Fibroblast of peridontal ligament (primary cell): ENCODE measurements around the gene PIBF1.
"Not testable (repeated sequence)": the region's sequence is repeated elsewhere in the genome, so short reads cannot be mapped to it uniquely, and the experiment has no call there.

Experiments used
- DNase-seq: peaks from one replicate; pipeline ENCODE4 v3.0.0-alpha.2; 2010; ENCODE audit errors: extremely low read depth

Gene PIBF1

DNA sequence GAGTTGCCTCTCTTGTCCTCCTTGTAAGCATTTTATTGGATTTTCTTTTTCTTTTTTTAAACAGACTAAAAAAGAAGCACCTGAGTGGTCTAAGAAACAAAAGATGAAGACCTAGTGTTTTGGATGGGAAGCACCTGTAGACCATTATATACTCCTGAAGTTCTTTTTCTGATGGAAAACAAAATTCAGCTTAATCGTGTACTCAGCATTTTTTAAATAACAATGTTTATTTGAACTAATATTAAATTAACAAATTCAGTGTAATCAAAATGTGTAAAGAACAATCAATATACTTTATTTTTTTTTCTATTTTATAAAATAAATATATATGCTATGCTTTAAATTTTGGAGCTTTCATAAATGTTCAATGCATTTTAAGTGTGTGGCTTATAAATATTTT lies 233.9 kb downstream of the PIBF1 start:
- no peak for DNase-seq

DNA sequence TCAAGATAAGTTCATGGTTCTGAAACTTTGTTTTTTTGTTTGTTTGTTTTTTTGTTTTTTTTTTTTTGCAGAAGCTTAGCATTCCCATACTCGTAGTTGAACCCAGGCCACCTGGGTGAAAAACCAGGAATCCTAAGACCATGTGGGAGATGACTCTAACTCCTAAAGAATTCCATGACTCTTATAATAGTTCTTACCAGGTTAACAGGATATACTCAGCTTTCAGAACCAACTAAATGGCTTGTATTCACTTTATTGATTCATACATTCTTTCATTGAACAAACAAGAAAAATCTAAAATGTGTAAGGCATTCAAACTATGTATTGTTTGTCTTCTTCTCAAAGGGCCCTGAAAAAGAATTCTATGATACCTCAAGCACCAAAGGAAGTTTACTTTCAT lies 236.4 kb downstream of the PIBF1 start:
- no peak for DNase-seq

DNA sequence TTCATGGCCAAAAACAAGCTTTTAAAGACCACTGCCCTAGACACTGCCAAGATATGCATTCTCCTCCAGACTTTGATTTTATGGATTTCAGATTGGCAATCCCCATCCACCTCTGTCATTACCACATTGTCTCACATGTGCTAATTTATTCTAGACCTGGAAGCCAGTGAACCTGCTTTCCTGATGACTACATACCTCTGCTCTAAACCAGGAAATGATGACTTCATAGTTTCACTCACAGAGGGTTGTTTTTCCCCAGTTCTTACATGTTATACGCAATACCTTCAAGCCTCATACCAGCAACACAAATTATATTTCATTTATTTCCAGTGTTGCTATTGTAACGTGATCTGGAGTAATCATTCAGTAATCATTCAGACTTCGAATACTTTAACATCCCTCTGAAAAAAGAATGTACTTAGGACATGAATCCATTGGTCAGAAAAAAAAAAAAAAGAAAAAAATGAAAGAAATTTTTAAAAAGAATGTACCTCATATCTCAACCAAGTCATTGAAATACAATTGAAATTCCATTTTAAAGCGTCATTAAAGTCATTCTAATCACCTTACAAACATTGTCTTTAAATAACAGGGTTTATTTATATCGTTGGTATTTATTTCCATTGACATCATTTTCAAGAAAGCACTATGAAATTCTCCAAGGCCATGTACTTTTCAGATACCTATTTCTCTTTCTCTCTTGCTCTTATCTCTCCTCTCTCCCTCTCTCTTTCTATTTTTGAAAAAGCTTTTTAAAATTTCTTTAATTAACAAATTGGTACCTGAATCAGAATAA lies 243.5 kb downstream of the PIBF1 start:
- no peak for DNase-seq

DNA sequence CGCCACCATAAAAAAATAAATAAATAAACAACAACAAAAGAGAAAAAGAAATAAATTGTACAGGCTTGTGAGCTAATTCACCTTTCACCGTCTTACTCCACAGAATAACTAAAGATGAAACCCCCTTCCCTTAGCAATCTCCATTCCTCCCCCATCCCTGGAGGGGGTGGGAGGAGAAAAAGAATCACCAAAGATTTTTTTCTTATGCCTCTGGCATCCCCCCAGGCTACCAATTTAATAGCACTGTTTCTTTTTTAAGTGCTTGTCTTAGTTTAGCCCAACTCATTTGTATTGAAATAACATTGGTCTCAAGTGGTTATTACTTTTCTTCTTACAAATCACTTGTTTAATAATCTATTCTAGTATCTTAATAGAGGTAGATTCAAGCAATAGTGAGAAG lies 253.0 kb downstream of the PIBF1 start:
- DNase-seq, result no peak

DNA sequence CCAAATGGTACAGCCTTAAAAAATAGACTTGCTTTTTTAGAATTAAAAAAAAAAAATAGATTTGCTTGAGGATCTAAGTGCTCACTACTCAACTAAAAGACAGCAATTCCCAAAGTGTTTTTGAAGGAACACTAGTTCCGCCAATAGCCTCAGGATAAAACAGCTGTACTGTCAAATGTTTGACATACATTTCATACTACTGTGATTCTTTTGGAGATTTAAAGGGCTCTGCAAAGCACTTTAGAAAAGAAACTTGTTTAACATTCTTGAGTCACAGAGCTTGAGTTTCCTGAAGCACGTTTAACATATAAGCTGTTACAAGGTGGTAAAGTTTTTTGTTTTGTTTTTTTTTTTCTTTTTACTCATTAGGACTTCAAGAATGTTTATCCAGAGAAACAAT lies 253.7 kb downstream of the PIBF1 start:
- DNase-seq, result no peak

DNA sequence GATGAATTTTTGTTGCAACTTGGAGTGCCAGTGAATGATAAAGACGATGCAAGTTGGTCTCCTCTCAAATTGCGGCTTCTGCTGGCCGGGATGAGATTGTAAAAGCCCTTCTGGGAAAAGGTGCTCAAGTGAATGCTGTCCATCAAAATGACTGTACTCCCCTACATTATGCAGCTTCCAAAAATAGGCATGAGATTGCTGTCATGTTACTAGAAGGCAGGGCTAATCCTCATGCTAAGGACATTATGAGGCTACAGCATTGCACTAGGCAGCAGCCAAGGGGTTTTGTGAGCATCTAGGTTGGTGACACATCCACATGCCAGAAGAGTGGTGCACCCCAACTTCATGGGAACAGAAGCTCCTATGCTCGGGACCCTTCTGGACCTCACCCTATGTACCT lies 254.6 kb downstream of the PIBF1 start:
- no peak for DNase-seq

DNA sequence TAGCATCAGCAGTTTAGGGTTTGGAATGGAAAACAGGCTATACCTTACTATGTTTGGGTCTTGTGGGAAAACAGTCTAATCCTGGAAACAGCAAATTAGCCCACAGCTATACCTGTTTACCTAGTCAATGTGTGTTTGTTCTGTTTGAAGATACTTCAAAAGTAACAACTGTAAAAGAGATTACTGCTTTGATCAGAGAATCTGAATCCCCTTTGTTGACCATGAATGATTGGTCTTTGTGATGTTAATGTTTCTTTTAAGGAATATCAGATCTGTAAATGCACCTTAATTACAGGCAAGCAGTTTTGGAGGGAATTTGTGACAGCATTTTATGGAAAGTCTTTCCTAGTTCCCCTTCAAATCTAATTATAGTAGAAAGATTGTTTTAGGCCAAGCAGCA lies 256.1 kb downstream of the PIBF1 start:
- no peak for DNase-seq

DNA sequence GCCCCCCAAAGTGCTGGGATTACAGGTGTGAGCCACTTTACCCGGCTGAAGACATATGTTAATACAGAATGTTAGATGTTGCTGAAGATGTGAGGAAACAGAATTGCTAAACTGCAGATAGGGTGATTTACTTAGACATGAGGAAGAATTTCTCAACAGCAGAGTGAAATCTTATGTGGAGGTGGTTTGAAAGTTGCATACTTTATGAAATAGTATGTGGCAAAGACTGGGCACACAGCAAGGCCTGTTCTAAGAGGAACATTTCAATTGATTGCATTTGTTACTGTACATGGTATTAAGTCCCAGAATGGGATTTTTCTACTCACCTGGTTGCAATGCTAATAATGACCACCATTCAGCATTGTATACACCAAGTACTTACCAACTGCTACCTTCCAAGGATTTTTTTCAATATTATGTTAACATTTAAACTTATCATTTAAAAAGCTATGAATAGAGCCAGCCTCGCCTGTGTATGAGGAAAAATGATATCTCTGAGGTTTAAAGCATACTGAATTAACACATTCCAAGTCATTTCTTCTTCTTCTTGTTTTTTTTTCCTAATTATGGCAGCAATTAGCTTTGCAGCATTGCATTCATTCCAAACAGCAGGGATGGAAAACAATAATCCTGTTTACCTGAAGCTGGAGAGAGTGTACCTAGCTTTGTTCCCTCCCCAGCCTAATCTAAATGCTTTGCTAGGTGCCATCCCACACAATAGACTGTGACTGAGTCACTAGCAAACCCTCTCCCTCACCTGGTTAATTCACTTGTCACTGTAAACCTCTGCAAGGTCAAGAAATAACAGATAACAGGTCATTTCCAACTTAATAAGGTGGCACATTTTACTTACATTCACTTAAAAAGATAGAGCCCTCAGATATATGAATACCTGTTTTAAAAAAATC lies 257.5 kb downstream of the PIBF1 start:
- no peak for DNase-seq

DNA sequence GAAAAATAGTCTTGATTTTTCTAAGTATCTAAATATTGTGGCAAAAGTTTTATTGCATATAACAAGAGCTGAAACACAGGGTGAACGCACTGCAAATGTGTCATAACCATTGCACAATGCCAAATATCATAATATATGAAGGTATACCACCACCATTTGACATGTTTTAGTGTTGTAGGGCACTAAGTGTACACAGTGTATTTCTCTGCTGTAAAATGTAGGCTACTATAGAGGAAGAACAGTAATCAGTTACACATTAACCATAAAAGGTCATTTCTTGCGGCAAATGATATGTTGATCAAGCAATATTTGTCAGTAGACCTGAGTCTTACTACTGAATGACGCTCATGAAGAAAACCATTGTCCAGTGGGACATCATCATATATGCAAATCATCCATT lies 258.6 kb downstream of the PIBF1 start:
- DNase-seq, result no peak

DNA sequence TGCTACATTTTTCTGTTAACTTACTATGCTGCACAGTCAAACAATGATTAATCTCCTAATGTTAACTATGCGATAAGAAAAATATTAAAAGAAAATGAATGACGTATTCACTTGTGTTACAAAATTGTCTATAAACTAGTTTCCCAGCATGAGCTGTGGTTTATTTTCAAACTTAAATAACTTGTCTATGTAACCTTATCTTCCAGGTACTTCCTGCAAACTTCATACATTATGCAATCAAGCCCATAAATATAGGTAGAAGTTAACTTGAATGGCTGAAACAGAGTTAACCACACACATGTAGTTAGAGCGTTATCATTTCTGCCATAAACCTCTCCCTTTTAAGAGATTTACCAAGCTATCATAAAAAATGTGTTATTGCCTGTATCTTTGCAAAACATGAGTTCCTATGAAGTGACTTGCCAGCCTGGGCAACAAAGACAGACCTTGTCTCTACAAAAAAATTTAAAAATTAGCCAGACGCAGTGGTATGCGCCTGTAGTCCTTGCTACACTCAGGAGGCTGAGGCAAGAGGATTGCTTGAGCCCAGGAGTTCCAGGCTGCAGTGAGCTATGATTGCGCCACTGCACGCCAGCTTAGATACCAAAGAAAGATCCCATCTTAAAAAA lies 259.1 kb downstream of the PIBF1 start:
- no peak for DNase-seq

DNA sequence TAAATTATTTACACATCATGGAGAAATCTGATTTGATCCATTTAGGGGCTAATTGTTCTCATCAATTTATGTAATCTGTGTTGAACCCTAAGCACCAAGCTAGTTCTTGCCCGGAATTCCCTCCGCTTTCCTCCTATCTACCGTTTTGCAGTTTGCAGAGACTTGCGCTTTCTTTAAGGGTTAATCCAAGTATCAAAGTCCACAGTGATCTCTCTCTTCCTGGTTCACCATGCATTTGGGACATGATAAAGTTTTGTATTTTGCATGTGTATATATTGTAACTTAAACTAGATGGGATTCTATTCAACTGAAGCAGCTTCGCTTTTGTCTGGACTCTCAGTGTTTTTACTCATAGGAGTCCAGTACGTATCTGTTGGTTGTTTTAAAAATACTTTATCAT lies 263.1 kb downstream of the PIBF1 start:
- no peak for DNase-seq

DNA sequence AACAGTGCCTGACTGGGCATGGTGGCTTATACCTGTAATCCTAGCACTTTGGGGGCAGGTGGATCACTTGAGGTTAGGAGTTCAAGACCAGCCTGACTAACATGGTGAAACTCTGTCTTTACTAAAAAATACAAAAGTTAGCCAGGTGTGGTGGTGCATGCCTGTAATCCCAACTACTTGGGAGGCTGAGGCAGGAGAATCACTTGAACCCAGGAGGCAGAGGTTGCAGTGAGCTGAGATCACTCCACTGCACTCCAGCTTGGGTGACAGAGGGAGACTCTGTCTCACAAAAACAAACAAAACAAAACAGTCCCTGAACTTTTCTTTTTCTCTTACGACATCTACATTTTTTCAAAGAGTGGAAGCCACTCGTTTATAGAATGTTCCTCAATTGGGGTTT lies 266.7 kb downstream of the PIBF1 start:
- not testable (repeated sequence) for DNase-seq

DNA sequence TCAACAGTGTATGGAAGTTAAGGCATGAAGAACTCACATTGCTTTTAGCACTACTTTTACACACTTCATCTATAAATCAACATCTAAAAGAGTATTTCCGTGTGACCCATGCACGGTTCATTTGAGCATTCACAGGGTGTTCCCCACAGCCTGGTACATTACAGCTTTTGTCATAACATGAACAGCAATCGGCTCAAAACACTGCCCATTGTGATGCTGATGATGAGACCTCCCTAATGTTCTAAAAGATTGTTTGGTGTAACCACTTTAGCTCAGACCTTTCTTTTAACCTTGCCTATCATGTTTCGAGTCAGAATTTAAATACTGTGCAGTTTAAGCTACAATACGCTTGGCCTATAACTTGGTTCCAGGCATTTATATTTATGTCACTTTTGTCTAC lies 272.8 kb downstream of the PIBF1 start:
- no peak for DNase-seq

DNA sequence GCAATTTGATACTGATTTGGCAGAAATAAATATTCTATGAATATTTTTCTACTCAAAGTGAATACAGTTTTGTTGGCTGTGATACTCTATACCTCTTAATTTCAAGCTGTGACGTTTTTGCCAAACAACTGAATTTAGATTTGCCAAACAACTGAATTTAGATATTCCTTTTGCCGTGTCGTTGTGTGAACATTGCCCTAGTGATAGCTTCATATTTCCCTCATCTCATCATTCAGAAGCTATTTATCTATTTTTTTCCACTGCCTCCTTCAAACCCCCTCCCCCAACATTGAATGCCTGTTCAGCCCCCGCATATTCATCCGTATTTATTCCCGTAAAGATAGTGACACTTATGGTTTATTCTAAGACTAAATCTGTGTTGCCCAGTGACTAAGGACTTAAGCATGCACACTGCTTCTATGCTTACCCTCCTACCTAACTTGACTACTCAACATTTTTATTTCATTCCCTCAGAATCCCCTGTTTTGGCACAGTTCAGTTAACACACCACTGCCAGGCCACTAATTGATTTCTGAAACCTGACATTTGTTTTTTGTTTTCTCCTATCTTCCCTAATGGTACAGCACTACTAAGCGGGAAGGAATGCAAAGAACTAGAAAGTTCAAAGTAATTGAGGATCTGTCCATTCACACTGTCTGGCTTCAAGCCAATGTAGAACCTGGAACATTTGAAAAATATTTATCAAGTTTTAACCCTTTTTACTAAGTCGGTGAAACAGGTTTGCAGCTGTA lies 274.1 kb downstream of the PIBF1 start:
- DNase-seq, result no peak

DNA sequence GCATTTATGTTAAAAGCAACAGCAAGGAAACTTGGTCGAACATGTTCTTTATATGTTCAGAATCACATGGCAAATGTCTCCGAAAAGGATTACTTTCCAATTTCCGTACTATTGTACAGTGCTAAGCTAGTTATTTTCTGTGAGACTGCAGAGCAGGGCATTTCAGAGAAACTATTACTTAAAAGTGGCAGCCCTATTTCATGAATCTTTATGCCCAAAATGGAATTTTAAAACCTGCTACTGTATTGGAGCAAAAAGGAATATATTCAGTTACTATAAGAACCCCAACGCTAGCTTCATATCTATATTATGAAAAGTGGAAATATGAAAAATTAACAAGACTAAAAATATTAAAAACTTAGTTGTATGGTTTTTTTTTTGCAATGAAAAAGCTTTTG lies 274.6 kb downstream of the PIBF1 start:
- DNase-seq, result no peak

DNA sequence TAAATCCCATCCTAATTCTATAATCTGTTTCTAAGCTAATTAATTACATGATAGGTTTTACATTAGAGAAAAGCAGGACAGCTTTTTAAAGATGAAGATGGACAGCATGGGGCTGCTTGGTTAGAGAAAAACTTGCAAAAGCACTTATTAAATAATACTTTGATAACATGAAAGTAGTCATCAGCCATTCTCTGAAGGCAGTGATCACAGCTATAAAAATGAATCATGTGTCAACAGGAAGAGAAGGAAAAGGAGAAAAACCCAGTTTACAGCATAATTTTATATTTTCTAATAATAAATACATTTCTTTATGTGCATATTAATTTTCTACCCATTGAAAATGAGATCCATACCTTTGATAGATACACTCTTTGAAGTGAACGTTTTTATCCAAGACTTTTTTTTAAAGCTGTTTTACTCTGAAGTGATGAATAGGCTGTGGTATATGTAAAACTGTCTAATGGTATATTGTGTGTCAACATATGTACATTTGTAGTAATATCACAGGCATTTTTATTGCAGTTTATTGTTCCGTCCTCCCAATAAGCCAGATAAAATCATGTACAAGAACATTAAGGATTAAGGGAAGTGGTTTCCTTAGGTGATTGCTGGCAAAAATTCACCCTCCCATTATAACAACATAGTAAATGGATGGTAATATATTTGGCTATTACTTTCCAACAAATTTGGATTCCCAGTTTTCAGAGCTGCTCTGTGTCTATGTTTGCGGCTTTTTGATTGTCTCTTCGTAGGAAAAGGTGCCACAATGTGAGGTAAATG lies 275.5 kb downstream of the PIBF1 start:
- no peak for DNase-seq

DNA sequence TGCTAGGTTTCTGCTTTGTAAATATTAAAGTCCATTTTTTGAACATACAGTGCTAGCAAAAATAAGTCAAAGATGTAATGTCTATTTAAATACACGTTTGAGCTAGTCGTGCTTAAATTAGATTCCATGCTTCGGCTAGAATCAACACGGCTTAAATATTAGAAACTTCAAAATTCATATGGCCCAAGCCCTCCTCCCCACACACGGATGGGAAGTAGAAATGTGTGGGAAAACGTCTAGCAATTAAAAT lies 276.1 kb downstream of the PIBF1 start:
- DNase-seq, result no peak

DNA sequence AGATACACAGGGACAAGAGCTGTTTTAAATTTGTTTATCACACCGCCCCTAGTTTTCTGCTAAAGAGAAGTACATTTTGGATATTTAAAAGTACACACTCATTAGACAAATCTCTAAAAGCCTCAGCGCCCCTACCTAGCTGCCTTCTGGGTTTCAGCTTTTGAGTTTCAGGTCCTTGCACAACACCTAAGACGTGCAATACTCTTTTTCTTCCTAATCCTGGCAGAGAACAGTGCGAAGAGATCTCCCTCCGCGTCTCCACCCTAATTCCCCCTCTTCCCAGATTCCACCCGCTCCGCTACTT lies 276.5 kb downstream of the PIBF1 start:
- no peak for DNase-seq

DNA sequence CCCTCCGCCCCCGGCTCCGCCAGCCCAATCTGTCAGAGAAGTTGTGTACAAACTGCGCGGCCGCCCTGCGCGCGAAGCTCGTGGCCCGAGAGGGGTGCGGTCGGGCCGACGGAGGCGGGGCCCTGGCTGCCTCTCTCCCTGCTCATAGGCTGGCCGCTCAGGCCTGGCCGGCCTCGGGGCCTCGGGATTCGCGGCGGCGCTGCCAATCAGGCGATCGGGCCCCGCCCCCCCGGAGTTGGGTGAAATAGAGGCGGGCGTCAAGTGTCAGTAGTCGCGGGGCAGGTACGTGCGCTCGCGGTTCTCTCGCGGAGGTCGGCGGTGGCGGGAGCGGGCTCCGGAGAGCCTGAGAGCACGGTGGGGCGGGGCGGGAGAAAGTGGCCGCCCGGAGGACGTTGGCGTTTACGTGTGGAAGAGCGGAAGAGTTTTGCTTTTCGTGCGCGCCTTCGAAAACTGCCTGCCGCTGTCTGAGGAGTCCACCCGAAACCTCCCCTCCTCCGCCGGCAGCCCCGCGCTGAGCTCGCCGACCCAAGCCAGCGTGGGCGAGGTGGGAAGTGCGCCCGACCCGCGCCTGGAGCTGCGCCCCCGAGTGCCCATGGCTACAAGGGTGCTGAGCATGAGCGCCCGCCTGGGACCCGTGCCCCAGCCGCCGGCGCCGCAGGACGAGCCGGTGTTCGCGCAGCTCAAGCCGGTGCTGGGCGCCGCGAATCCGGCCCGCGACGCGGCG lies 277.0 kb downstream of the PIBF1 start, which contains the start of gene KLF5:
KLF5 (plus strand) TSS at position 270 of the 724 bp plus-strand sequence; CDS start at position 593, 323 bp downstream.
- DNase-seq, result peak; percentile 76

DNA sequence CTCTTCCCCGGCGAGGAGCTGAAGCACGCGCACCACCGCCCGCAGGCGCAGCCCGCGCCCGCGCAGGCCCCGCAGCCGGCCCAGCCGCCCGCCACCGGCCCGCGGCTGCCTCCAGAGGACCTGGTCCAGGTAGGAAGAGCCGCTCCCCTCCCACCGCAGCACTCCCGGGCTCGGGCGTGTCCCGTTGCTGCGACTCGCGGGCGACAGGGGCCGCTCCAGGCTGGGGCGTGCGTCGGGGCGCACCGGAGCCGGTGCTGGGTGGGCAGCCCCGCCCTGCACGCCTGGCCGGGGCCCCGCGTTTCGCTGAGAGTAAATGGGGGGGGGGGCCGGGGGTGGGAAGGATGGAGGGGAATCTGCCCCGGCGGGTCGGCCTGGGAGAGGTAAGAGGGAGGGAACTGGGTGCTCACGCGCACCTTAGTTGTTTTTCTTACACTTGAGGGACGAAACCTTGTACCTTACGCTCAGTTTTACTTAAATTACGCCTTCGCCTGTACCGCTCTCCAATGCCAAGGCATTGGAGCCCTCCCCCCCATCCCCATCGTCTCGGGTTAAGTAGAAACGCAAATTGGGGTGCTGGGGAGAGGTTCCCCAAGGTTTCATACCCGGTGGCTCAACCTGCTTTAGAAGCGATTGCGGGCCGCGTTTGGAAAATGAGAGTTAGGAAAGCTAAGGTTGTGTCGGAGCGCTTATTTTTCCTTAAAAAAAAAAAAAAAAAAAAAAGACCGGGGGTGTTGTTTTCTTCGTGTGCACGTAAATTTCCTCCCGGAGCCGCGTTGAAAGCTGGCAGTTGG lies 277.7 kb downstream of the PIBF1 start:
- no peak for DNase-seq
